Fibroblast of peridontal ligament (primary cell): Measurements from ENCODE around the gene ANLN.

Source experiments
- DNase-seq: peaks from one replicate; pipeline ENCODE4 v3.0.0-alpha.2; 2010; ENCODE audit errors: extremely low read depth

The ANLN gene, protein sequence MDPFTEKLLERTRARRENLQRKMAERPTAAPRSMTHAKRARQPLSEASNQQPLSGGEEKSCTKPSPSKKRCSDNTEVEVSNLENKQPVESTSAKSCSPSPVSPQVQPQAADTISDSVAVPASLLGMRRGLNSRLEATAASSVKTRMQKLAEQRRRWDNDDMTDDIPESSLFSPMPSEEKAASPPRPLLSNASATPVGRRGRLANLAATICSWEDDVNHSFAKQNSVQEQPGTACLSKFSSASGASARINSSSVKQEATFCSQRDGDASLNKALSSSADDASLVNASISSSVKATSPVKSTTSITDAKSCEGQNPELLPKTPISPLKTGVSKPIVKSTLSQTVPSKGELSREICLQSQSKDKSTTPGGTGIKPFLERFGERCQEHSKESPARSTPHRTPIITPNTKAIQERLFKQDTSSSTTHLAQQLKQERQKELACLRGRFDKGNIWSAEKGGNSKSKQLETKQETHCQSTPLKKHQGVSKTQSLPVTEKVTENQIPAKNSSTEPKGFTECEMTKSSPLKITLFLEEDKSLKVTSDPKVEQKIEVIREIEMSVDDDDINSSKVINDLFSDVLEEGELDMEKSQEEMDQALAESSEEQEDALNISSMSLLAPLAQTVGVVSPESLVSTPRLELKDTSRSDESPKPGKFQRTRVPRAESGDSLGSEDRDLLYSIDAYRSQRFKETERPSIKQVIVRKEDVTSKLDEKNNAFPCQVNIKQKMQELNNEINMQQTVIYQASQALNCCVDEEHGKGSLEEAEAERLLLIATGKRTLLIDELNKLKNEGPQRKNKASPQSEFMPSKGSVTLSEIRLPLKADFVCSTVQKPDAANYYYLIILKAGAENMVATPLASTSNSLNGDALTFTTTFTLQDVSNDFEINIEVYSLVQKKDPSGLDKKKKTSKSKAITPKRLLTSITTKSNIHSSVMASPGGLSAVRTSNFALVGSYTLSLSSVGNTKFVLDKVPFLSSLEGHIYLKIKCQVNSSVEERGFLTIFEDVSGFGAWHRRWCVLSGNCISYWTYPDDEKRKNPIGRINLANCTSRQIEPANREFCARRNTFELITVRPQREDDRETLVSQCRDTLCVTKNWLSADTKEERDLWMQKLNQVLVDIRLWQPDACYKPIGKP

DNA sequence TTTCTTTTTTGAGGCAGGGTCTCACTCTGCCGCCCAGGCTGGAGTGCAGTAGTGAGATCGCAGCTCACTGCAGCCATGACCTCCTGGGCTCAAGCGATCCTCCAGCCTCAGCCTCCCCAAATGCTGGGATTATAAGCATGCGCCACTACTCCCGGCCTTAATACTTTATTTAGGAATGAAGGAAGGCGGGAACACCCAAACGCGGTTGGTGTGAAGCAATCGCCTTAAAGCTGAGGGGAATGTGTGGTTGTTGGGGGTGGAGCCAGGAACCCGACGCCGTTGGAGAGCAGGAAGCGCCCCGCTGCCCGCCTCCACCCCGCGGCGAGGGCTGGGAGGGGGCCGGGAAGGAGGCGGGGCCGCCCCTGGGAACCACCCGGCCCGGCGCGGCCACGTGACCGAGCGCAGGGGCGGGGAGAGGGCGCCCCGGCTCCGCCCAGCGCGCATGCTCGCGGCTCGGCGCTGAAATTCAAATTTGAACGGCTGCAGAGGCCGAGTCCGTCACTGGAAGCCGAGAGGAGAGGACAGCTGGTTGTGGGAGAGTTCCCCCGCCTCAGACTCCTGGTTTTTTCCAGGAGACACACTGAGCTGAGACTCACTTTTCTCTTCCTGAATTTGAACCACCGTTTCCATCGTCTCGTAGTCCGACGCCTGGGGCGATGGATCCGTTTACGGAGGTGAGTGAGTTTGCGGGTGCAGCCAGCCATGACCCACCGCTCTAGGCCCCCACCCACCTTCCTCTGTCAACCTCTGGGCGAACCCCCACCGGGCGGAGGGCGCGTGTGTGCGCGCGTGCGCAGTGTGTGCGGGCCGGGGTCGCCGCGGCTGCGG, at the start of gene ANLN:
Gene ANLN (plus strand): TSS at position 492 of the 828 bp plus-strand sequence. CDS start 165 bp downstream, at position 657.
- DNase-seq, result peak; percentile 96

DNA sequence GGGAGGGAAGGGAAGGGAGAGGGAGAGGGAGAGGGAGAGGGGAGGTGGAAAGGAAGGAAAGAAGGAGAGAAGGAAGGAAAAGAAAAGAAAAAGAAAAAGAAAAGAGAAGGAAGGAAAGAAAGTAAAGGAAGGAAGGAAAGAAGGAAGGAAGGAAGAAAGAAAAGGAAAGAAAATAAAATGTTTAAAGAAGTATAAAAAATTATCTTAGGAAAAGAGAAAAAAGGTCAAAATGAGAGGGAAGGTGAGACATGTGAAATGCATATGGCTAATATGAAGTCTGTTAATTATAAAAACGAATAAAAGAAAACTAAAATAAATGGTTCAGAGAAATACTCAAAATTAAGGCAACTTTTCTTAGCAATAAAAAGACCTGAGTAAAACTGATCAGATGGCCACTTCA, 46.1 kb upstream of the ANLN start:
- no peak for DNase-seq

DNA sequence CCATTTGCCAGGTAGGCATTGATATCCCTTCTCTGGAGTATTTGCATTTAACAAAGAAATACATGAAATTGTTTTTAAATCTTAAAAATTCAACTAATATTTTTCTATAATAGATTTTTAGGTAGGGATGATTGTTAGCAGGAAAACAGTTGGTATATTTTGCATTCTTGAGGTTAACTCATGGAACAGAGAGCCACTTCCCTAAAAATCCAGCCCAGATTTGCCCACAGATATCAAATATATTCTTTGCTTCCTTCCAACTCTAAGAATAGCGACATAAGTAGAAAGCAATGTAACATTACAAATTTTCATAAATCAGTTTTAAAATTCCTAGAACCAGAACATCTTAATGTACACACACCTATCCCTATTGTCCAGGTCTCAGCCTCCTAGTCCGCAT, 45.0 kb upstream of the ANLN start:
- no peak for DNase-seq

DNA sequence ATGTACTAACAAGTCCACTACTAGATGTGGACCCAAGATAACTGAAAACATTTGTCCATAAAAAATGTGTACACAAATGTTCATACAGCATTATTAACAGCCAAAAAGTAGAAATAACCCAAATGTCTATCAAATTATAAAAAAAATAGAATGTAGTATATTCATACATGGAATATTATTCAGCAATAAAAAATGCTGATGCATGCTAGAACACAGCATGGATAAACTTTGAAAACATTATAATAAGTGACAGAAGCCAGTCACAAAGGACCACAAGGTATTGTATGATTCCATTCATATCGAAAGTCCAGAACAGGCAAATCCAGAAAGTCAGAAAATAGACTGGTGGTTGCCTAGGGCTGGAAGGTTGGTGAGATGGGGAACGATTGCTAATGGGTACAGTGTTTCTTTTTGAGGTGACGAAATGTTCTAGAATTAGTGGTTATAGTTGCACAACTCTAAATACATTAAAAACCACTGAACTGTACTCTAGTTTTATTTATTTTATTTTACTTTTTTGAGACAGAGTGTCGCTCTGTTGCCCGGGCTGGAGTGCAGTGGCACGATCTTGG, 43.3 kb upstream of the ANLN start:
- DNase-seq, result no peak

DNA sequence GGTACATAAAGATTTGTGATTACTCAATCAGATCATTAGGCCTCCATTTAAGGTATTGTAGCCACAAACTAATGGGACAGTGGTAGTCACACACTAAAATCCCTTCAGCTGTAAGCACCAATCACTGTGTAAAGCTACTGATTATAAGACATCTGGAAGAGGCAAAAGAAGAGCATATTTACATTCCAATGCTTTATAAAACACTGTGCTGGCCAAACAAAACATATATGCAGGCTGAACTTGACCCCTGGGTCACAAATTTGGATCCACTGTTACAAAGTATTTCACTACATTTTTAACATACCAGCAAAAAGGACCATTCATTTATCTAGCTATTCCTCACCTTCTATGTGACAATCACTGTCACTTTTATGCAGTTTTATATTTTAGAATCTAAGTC, 41.4 kb upstream of the ANLN start:
- DNase-seq, result peak; percentile 79

DNA sequence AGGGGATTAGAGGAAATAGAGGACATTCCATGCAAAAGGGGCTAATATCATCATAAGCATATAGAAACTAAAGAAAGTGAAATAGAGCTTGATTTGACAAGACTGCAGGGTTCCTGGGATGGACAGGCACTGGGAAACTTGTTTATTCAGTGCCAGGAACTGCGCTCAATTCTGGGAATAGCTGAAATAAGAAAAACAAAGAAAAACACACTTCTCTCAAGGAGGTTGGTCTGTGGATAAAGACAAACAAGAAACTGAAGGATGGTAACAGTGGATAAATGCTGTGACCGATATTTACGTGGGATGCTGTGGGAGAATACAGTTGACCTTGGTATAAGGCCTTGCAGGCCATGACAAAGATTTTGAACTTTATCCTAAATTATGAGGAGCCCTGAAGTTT, 40.9 kb upstream of the ANLN start:
- no peak for DNase-seq

DNA sequence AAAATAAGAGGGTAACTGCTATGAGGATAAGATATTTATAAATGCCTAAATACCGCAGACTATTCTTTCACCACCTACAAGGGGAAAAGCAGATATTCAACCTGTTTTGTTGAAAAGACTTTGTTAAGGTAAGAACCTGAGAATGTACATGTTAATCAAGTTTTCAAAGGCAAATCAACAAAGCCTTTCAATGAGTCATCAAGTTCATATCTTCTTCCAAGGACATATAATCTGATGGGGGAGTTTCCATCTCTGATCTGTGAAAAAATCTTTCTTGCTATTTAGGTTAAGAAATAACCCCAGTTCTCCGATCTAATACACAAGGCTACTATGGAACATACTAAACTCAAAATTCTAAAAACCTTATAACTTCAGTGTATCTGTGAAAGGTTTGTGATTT, 40.0 kb upstream of the ANLN start:
- DNase-seq, result no peak

DNA sequence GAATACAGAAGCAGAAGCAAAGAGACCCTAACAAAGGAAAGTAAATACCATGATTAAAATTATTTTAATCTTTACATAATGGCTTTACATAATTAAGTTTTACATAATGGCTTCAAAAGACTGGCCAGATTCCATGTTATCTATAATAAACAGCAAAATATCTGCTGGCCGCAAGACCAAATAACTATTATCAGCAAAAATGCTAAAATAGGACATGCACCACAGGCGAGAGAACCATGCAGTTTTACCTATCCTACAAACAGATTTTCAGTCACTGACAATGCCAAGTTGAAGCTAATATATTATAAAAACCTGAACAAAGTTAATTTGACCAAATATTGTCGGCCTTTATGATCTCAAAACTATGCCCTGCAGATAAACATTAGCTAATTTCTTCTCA, 34.2 kb upstream of the ANLN start:
- DNase-seq, result no peak

DNA sequence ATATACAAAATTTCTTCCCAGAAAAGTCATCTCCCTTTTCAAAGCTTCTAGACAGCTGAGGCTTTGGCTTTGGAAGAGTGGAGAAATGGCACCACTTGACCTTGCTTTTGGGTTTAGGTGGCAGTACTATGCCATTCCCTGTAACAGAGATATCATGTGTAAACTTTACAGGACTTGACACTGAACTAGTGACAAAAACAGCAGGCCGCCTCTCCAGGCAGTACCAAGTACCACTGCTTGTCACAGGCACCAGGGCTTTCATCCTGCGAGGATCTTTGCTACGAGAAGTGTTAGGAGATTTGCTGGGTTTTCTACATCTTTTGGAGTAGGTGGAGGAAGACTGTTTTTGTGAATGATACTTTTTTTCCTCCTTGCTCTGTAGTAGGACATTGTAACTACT, 32.6 kb upstream of the ANLN start:
- DNase-seq, result no peak

DNA sequence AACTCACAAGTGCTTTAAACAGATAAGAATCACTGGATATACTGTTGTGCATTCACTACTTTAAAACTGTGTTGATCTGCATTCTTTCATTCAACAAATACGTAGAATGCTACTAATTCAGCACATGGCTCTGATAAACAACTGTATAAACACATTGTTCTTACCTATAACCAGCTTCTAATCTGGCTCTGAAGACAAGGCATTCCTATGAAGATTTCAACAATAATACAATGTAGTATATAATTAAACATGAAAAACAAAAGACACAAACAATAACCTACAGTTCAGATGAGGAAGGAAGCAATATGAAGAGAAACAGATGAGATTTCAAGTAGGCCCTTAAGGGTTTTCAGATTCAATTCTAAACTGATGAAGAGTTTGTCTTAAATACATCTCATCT, 31.1 kb upstream of the ANLN start:
- DNase-seq, result no peak

DNA sequence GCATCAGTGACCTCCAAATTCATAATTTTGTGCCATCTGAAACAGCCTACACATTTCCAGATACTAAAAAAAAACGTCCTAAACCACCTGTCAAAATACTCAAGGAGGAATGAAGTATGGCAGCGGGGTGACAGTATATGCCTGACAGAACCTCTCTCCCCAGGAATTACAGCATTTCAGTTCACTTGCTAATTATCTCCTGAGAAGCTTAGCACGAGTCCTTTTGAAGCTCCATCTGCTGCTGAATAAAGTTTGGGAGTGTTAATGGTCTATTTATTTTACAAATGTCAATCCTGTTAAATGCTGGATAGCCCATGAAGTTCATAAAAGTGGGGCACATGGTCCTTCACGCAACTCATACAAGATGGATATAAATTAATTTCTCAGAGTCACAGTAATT, 29.4 kb upstream of the ANLN start:
- no peak for DNase-seq

DNA sequence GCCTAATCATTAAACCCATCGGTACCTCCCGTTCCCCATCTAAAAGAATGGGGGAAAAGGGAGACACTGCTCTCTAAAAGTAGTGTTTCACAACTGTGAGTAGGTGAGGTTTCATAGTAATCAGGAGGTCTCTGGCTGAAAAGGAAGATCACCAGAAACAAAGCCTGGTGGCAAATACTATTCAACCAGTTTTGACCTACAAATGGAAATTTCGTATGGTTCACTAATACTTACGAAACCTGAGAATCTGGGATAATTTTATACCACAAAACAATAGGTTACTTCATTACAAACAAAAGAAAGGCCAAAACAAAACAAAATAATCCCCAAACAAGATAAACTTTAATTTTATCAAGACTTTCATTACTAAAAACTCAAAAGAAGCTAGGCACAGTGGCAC, 28.4 kb upstream of the ANLN start:
- DNase-seq, result no peak

DNA sequence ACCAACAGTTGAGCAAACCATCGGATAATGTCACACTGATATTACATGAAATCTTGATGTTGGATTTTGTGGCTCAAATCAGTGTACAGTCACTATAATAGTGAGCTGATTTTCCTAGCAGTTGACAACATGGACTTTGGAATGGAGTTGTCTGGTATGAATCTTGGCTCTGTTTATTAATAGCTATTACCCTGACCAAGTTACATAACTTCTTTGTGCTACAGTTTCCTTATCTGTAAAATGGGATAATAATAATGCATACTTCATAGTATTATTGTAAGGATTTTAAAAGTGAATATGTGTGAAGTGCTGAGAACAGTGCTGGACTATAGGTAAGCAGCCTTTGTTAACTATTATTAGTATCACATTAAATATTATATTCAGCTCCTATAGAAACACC, 26.1 kb upstream of the ANLN start:
- no peak for DNase-seq

DNA sequence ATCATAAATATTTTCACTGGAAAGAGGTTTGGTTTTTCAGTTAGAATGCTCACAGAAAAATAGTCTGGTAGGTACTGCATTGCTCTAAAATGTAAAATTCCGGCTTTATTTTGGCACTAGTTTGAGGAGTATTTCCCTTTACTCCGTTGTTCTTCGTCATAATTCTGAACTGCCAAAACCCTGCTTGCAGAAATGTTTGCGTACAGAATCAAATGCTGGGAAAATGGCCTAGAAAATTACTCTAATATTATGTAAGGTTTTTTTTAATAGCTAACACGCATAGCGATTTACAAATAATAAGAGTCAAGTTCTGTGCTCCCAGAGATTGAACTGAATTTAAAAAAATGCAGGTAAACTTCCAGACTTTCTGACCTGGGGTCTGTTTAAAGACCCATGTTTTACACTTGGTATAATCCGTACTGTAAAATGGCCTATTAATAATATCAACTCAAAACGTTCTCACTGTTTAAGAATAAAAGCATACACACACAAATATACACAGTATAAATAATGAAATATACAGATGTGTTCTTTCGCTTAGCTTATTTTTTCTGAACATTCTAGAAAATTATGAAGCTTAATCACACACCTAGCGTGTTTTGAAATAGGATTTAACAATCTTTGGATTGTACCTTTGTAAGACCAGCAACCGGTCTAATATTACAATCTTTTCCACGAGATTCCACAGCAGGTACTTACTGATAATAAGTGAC, 23.5 kb upstream of the ANLN start:
- DNase-seq, result no peak

DNA sequence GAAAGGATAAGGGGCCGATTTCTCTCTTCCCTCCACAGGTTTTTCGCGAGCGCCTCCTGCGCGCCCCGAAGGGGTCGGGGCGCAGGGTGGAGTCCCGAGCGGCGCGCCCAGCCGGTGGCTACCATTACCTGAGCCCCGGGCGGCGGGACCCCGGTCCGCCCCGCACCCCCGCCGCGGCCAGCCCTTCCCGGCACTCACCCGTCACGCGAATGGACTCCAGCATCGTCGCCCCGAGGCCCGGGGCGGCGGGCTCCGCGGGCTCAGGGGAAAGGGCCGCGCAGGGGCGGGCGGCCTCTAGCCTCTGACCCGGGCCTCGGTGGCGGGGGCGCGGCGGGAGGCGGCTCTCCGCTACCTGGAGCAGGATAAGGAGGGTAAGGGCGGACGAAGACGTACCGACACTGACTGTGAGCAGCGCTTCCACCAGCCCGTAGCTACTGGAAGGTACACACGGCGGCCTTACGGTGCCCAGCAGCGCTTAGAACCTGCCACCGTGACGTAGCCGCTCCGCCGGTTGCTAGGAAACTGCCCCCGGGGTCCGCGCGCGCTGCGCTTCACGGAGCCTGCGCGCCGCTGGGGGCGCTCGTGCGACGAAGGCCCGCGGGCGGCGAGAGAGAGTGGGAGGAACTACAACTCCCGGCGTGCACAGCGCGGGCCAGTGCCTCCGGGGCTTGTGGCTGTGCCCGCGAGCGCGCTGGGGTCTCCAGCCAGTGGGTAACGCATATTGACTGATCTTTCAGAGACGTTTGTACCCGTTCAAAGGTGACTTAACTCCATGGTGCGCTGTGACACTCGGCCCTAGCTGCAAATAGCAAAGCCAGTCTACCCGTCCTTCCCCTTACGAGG, 22.7 kb upstream of the ANLN start:
- DNase-seq, result peak; percentile 73

DNA sequence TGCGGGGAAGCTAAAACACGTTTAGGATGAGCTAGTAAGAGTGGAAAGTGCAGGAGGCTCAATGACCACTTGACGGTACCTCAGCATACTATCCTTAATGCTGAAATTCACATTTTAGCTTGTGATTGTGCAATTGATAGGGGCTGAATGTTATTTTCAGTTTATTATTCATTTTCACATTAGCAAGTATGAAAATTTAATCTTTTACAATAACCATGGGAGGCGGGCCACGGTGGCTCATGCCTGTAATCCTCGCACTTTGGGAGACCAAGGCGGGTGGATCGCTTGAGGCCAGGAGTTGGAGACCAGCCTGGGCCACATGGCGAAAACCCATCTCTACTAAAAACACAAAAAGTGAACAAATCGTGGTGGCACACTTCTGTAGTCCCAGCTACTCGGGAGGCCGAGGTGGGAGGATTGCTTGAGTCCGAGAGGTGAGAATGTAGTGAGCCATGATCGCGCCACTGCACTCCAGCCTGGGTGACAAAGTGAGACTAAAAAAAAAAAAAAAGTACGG, 22.0 kb upstream of the ANLN start:
- no peak for DNase-seq

DNA sequence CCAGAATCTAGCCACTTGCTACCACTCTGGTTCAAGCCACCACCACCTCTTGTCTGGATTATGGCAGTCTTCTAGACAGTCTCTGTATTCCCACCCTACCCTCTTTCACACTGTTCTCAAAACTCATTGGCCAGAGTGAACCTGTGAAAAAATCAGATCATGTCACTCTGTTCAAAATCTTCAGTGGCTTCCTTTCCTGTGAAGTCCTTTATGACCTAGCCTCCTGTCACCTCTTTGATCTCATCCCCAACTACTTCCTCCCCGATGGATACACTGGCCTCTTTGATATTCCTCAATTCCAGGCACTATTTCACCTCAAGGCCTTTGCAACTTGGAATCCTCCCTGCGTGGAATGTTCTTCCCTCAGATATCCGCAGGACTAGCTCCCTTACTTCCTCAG, 21.2 kb upstream of the ANLN start:
- DNase-seq, result no peak

DNA sequence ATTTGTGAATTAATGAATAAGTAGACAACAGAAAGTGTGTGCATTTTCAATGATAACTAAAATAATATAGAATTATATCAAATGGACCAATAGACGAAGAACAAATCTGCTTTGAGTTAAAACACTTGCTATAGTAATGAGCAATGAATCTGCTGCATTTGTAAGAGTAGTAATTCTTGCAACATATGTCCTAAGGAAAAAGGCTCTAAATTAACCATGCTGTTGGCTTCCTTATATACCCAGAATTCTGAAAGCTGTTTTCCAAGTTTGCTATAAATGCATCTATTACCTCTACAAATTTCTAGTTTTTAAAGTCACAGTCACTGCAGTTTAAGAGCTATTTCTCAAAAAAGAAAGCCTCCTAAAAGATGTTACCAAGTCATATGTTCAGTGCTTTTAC, 20.5 kb upstream of the ANLN start:
- DNase-seq, result no peak

DNA sequence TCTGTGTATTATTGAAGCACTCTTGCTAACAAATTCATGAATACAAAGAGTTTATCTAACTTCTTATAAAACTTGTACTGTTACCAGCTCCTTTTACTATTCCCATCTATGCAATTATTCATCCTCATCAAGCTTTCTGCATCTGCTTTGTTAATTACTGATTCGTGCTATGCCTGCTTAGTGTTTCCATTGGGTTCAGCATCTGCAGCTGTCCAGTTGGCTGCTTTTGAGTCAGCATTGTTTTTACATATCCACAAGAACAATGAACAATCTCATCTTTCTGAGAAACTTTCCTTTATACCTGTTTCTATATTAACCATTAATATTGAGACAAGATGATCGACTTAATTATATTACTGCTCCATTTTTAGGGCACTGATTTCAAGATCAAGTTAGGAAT, 19.6 kb upstream of the ANLN start:
- DNase-seq, result no peak

DNA sequence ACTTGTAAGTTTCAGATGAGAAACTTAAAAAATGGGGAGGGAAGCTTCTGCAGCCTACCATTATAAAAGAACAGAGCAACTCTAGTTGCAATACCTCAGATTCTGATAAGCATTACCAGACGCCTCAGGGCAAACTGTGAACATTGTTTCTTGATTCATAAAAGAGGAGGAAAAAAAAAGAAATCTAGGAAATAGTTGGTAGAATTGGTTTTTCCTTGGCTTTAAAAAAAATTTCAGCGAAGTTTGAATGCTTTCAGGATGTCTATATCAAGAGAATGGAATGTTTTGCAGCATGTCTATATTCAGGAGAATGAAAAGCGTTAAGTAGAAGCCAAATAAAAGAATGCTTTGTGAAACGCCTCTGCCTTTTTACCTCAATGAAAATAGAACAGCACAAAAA, 17.5 kb upstream of the ANLN start:
- DNase-seq, result no peak
